PFSK-1 (cell line): ENCODE measurements around the gene PGAP6.

Experiments
- FOXP2 ChIP-seq: optimal IDR thresholded peaks from 2 replicates; pipeline ENCODE3; 2011; ENCODE audit warnings: borderline replicate concordance, control low read depth, inconsistent platforms; ENCODE audit not compliant: insufficient read depth; ENCODE audit errors: extremely low read length, extremely low read depth
- POLR2AphosphoS5 ChIP-seq: IDR thresholded peaks from 2 replicates; pipeline ENCODE4 v1.6.1; 2012; ENCODE audit warnings: low read depth, mild to moderate bottlenecking, control low read depth, low read length, moderate library complexity
- REST ChIP-seq, 2 experiments: IDR thresholded peaks; 2 replicates each; pipeline versions ENCODE4 v1.6.1 to v1.8.0; 2011 to 2012; ENCODE audit warnings: low read depth in 2 of 2, low read length in 2 of 2, control low read depth in 1 of 2, inconsistent platforms in 1 of 2, mild to moderate bottlenecking in 1 of 2, moderate library complexity in 1 of 2; ENCODE audit not compliant: insufficient read depth in 1 of 2
- SIN3A ChIP-seq: IDR thresholded peaks from 2 replicates; pipeline ENCODE4 v1.6.1; 2012; ENCODE audit warnings: mild to moderate bottlenecking, low read length, moderate library complexity, borderline replicate concordance; ENCODE audit not compliant: insufficient read depth
- TAF1 ChIP-seq: IDR thresholded peaks from 2 replicates; pipeline ENCODE4 v1.6.1; 2012; ENCODE audit warnings: low read length, control low read depth, borderline replicate concordance; ENCODE audit not compliant: insufficient read depth

The PGAP6 gene

GRCh38 chr16:366476-366875 lies 15.3 kb downstream of the PGAP6 start:
- TF ChIP-seq REST (IDR thresholded peaks at IDR 0.05; ENCODE audit: insufficient read depth in 1 of 2, low read depth in 2 of 2, low read length in 2 of 2) (no peak), POLR2AphosphoS5 (no peak), TAF1 (no peak), SIN3A (no peak), FOXP2 (no peak)

DNA sequence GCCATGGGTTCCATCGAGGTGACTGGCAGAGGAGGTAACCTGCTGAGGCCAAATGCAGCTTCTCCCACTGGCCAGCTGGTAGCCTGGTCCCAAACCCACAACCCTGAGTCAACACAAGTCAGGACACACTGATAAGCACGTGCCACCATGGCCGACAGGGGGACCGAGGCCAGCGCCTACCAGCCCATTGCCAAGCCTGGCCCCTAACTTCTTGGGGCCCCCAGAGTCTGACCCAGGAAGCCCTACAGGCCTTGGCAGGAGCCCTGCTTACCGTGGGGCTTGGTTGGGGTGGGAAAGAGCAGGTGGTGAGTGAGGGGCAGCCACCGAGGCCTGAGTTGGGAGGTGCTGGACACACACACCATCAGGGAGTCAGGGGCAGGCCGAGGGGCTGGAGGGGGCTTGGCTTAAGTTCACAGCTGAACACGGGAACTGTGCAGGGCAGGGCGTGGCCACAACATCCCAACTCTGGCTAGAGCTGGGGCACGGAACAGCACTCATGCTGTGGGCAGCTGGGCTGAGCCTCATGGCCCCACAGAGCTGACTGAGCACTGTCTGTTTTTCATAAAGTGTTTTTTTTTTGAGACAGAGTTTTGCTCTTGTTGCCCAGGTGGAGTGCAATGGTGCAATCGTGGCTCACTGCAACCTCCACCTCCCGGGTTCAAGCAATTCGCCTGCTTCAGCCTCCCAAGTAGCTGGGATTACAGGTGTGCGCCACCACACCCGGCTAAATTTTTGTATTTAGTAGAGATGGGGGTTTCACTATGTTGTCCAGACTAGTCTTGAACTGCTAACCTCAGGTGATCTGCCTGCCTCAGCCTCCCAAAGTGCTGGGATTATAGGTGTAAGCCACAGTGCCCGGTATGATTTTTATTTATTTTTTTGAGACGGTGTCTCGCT lies 16.9 kb downstream of the PGAP6 start:
- TF ChIP-seq POLR2AphosphoS5 (no peak), SIN3A (no peak), REST (IDR thresholded peaks at IDR 0.05; ENCODE audit: insufficient read depth in 1 of 2, low read depth in 2 of 2, low read length in 2 of 2) (no peak)

DNA sequence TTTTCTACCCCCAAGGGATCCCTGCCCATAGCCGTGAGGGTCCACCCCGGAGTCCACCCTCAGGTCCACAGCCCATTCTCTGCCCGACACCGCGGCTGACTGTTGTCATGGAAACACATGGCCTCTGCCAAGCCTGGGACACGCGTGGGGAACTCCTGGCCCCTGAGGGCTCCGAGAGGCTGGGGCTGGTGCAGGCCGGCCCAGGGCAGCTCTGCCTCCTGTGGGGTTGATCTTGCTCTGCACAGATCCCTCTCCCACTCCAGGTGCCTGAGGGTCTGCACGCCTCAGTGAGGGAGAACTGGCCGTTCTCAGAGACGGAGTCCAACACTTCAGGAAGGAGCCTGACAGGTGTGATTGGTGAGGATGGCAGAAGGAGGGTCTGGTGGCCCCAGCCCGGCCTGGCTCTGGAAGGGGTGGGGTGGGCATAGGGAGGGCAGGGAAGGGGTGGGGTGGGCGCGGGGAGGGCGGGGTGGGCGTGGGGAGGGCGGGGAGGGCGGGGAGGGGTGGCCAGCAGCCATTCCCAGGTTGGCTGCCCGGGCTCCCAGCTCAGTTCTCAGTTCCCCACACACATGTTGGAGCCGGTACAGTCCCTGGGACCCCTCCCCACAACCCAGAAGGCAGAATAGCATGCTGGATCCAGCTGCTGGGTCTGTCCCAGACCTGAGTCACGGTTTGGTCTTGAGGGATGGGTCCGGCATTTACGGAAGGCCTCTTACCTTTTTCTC lies 17.9 kb downstream of the PGAP6 start:
- TF ChIP-seq FOXP2 (no peak), SIN3A (no peak), POLR2AphosphoS5 (no peak), REST (IDR thresholded peaks at IDR 0.05; ENCODE audit: insufficient read depth in 1 of 2, low read depth in 2 of 2, low read length in 2 of 2) (no peak), TAF1 (no peak)

DNA sequence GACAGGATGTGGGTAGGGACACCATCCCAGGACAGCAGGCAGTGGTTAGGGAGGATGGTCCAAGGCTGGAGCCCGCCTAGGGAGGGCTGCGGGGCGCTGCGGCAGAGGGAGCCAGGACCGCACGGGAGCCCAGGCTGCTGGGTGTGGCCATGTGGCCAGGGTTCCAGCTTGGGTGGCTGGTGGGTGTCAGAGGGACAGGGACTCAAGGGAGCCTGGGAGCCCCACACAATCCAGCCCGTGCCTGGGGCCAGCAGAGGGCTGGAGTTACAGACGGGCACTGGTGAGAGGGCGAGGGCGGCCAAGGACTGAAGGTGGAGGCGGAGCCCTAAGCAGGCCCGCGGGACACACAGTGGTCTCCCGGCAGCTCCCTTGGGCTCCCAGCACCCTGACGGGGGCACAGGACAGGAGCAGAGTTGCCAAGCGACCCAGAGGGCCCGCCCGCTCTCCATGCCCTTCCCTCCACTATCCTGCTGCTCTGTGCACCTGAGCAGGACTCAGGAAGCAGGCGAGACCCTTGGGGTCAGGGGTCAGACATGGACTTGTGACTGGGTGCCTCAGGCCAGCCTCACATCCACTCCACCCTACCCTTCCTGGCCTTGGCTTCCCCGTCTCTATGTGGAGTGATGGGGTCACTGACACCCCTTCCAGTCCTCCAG lies 18.5 kb downstream of the PGAP6 start:
- no peak for TF ChIP-seq SIN3A
- no peak for TF ChIP-seq FOXP2
- TF ChIP-seq TAF1 = no peak
- no peak for TF ChIP-seq REST (IDR thresholded peaks at IDR 0.05; ENCODE audit: insufficient read depth in 1 of 2, low read depth in 2 of 2, low read length in 2 of 2)
- TF ChIP-seq POLR2AphosphoS5 = no peak
